Skin of body (tissue), 2 donors: ENCODE measurements around the gene CEP78. TPM values are rescaled to one million over a fixed set of nuclear protein-coding genes. Genes with fewer than 3 reads are reported as not detected.

Source experiments
- small RNA-seq: library from RNA; depleted of rRNA; stranded (forward); fragments of <200 nt; gene quantifications from one replicate; pipeline ENCODE3, GENCODE V24; 2014; ENCODE audit warnings: low replicate concordance
- total RNA-seq: library from RNA; depleted of rRNA; stranded (reverse); fragments of >200 nt; gene quantifications from one replicate; pipeline ENCODE4 v1.2.3, GENCODE V29; 2014

Gene CEP78
- total RNA-seq, 1 donor from 2014 or later, result 22.7 TPM

Small RNA genes lying within 50 kb of the gene (small RNA-seq; reads per million reads assigned to genes)
- not detected for gene AL353705.4

Other genes starting within 250 kb of the CEP78 start
- gene GNAQ, start 204.3 kb upstream of the CEP78 start, total RNA-seq, result 17.8 TPM
- 23.4 TPM for gene PSAT1, start 61.0 kb downstream of the CEP78 start, total RNA-seq